ENCODE measurements around the gene TRANK1. TPM values are rescaled to one million over a fixed set of nuclear protein-coding genes. Genes with fewer than 3 reads are reported as not detected.

The TRANK1 gene
- total RNA-seq, 1 donor from 2014 or later = 24.9 TPM

DNA sequence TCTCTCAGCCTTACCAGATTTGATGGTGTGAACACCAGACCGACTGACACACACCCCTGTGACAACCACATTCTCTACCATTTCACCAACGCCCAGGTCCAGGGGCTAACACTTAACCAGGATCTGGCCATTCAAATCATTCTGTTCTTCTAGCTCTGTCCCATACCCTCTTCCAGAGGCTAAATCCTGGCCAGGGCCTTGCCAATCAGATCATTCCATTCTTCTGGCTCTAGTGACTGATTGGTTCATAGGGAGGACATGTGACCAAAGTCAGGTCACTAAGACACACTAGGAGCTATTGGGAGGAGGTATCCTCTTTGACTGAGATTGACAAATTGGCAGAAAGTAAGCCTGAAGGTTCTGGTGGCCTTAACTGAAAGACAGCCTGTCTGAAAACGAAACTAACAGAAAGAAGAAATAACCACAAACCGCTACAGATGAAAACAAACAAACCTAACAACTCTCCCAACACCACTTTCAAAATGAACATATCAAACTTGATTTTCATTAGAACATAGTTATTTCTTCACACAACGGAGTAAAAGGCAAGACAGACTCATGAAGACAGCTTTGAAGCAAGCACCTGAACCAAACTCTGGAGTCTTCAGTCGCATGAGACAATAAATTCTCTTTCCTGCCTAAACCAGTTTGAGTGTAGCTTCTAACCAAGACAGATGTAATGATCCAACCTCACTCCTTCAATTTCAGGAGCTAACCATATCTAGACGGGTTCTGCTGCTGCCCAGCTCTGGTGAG lies 68.5 kb downstream of the TRANK1 start:
- DNase-seq (ENCODE audit: extremely low spot score, unreplicated experiment) = no peak
- no peak overlapping the region for H3K27ac Mint-ChIP-seq (ENCODE audit: unreplicated experiment)
- H3K4me3 Mint-ChIP-seq (ENCODE audit: unreplicated experiment) = no peak overlapping the region
- H3K36me3 Mint-ChIP-seq (ENCODE audit: unreplicated experiment) = peaks cover 6% of the 10 kb centered on the region
- no peaks in the 10 kb centered on the region for H3K9me3 Mint-ChIP-seq (ENCODE audit: unreplicated experiment)
- peaks cover 3% of the 10 kb centered on the region for H3K4me1 Mint-ChIP-seq (ENCODE audit: unreplicated experiment)
- no peaks in the 10 kb centered on the region for H3K27me3 Mint-ChIP-seq (ENCODE audit: unreplicated experiment)
- TF ChIP-seq, protein P1, sequence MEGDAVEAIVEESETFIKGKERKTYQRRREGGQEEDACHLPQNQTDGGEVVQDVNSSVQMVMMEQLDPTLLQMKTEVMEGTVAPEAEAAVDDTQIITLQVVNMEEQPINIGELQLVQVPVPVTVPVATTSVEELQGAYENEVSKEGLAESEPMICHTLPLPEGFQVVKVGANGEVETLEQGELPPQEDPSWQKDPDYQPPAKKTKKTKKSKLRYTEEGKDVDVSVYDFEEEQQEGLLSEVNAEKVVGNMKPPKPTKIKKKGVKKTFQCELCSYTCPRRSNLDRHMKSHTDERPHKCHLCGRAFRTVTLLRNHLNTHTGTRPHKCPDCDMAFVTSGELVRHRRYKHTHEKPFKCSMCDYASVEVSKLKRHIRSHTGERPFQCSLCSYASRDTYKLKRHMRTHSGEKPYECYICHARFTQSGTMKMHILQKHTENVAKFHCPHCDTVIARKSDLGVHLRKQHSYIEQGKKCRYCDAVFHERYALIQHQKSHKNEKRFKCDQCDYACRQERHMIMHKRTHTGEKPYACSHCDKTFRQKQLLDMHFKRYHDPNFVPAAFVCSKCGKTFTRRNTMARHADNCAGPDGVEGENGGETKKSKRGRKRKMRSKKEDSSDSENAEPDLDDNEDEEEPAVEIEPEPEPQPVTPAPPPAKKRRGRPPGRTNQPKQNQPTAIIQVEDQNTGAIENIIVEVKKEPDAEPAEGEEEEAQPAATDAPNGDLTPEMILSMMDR (IDR thresholded peaks at IDR 0.05) = no peak

DNA sequence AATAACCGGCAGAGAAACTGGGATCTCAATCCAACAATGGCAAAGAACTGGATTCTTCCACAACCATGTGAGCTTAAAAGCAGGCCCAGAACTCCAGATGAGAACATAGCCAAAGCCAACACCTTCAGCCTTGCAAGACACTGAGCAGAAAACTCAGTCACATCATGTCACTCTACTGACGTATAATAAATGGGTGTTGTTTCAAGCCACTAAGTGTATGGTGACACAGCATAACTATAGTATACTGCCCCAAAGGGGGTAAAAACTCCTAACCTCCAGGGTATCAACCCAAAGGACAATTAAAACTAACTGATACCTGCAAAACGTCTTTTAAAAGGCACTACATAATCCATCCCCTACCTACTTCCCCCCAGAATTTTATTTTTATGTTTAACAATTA lies 69.5 kb downstream of the TRANK1 start:
- Mint-ChIP-seq H3K4me3 (ENCODE audit: unreplicated experiment) (no peak overlapping the region), H3K4me1 (ENCODE audit: unreplicated experiment) (peaks cover 3% of the 10 kb centered on the region), H3K36me3 (ENCODE audit: unreplicated experiment) (peaks cover 7% of the 10 kb centered on the region), H3K27ac (ENCODE audit: unreplicated experiment) (no peak overlapping the region), H3K27me3 (ENCODE audit: unreplicated experiment) (no peaks in the 10 kb centered on the region), H3K9me3 (ENCODE audit: unreplicated experiment) (no peaks in the 10 kb centered on the region)
- no peak for DNase-seq (ENCODE audit: extremely low spot score, unreplicated experiment)
- TF ChIP-seq, protein P1 (IDR thresholded peaks at IDR 0.05) = no peak

DNA sequence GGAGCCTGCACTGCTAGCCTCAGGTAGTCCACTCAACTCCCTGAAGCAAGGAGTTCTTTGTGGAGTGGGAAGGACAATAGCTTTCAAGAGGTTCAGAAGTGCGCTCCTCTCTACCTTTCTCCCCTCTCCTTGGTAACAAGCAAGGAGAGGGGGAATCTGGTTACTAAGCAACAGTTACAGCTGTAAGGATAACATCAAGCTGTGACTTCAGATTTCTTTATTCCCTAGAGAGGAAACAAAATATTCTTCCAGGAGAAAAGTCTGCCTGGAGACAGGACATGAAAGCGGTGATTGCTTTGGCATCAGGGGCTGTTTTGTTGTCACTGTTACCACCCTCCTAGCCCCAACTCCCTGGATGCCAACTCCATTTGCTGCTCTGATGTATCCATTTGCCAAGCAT lies 70.4 kb downstream of the TRANK1 start:
- Mint-ChIP-seq H3K27me3 (ENCODE audit: unreplicated experiment) (no peaks in the 10 kb centered on the region), H3K9me3 (ENCODE audit: unreplicated experiment) (no peaks in the 10 kb centered on the region), H3K36me3 (ENCODE audit: unreplicated experiment) (peaks cover 7% of the 10 kb centered on the region), H3K27ac (ENCODE audit: unreplicated experiment) (no peak overlapping the region), H3K4me1 (ENCODE audit: unreplicated experiment) (peaks cover 3% of the 10 kb centered on the region), H3K4me3 (ENCODE audit: unreplicated experiment) (no peak overlapping the region)
- TF ChIP-seq, protein P1 (IDR thresholded peaks at IDR 0.05) = no peak
- DNase-seq (ENCODE audit: extremely low spot score, unreplicated experiment) = no peak

DNA sequence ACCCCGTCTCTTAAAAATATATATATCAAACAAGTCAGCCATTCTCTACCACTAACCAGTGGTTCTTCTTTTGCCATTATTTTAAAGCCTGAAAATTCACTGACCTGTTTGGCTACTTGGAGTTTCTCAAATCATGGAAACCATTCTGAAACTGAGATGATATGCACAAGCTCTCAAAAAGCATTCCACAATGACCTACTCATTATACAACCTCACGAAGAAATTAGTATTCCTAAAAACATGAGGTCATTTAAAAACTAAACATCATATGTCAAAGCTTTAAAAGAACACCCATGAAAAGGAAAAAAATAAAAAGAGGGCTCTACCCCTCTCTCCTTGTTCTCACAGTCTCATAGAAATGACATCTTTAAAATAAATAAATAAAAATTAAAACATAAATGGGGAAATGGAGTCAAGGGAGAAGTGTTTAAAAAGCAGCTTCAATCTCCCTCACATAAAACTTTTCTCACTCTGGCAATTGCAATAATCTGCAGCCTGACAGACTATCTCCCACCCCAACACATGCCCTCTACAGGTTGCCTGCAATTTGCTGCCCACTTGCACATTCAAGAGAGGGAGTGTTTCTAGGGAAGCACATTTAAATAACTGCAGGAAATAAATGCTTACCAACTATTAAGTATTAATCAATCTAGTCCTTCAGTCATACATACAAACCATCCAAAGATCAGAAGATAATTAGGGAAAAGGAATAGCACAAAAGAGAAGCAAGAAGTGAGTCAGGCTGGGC lies 73.3 kb downstream of the TRANK1 start:
- H3K4me1 Mint-ChIP-seq (ENCODE audit: unreplicated experiment) = peaks cover 3% of the 10 kb centered on the region
- peaks cover 7% of the 10 kb centered on the region for H3K36me3 Mint-ChIP-seq (ENCODE audit: unreplicated experiment)
- no peaks in the 10 kb centered on the region for H3K27me3 Mint-ChIP-seq (ENCODE audit: unreplicated experiment)
- H3K4me3 Mint-ChIP-seq (ENCODE audit: unreplicated experiment) = no peak overlapping the region
- TF ChIP-seq, protein P1 (IDR thresholded peaks at IDR 0.05) = no peak
- H3K27ac Mint-ChIP-seq (ENCODE audit: unreplicated experiment) = no peak overlapping the region
- DNase-seq (ENCODE audit: extremely low spot score, unreplicated experiment) = no peak
- no peaks in the 10 kb centered on the region for H3K9me3 Mint-ChIP-seq (ENCODE audit: unreplicated experiment)

Measured in osteocyte (in vitro differentiated cells).